ENCODE results near the gene NLRC3.

Gene NLRC3

DNA sequence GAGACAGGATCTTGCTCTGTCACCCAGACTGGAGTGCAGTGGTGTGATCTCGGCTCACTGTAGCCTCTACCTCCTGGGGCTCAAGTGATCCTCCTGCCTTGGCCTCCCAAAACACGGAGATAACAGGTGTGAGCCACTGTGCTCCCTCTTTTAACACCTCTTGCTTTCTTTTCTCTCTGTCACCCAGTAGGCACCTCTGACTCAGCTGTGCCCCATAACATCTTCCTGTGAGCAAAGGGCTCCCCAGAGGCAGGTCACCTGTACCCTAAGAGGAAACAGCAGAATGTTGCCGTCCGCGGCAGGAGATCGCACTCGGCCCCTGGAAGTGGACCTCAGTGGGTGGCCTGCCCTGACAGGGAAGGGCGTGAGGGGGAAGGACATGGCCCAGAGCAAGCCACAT lies 918 bp upstream of the NLRC3 start:
- Histone ChIP-seq H3K4me2 (ENCODE audit: low read length) (no peak overlapping the region), H3K4me3 (ENCODE audit: low read depth, low read length) (no peak overlapping the region), H3K4me1 (no peaks in the 10 kb centered on the region), H3K27ac (no peak overlapping the region), H3K36me3 (ENCODE audit: control insufficient read depth, insufficient read depth, low read length) (no peaks in the 10 kb centered on the region), H3K9me3 (ENCODE audit: control insufficient read depth, low read length) (no peaks in the 10 kb centered on the region), H3K79me2 (no peaks in the 10 kb centered on the region), H2AFZ (no peak overlapping the region), H3K9ac (no peak overlapping the region), H3K27me3 (ENCODE audit: control insufficient read depth, insufficient read depth, low read length) (no peaks in the 10 kb centered on the region)
- TF ChIP-seq, protein P1, sequence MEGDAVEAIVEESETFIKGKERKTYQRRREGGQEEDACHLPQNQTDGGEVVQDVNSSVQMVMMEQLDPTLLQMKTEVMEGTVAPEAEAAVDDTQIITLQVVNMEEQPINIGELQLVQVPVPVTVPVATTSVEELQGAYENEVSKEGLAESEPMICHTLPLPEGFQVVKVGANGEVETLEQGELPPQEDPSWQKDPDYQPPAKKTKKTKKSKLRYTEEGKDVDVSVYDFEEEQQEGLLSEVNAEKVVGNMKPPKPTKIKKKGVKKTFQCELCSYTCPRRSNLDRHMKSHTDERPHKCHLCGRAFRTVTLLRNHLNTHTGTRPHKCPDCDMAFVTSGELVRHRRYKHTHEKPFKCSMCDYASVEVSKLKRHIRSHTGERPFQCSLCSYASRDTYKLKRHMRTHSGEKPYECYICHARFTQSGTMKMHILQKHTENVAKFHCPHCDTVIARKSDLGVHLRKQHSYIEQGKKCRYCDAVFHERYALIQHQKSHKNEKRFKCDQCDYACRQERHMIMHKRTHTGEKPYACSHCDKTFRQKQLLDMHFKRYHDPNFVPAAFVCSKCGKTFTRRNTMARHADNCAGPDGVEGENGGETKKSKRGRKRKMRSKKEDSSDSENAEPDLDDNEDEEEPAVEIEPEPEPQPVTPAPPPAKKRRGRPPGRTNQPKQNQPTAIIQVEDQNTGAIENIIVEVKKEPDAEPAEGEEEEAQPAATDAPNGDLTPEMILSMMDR (IDR thresholded peaks at IDR 0.05), result no peak

GRCh38 chr16:3576211-3576610 lies 992 bp downstream of the NLRC3 start:
- H2AFZ ChIP-seq, result no peak overlapping the region
- TF ChIP-seq, protein P1 (IDR thresholded peaks at IDR 0.05), result no peak
- H3K4me1 ChIP-seq, result no peaks in the 10 kb centered on the region
- no peak overlapping the region for H3K27ac ChIP-seq
- H3K36me3 ChIP-seq (ENCODE audit: control insufficient read depth, insufficient read depth, low read length), result no peaks in the 10 kb centered on the region
- H3K79me2 ChIP-seq, result no peaks in the 10 kb centered on the region
- H3K27me3 ChIP-seq (ENCODE audit: control insufficient read depth, insufficient read depth, low read length), result no peaks in the 10 kb centered on the region
- no peaks in the 10 kb centered on the region for H3K9me3 ChIP-seq (ENCODE audit: control insufficient read depth, low read length)
- no peak overlapping the region for H3K9ac ChIP-seq
- no peak overlapping the region for H3K4me2 ChIP-seq (ENCODE audit: low read length)
- H3K4me3 ChIP-seq (ENCODE audit: low read depth, low read length), result no peak overlapping the region

DNA sequence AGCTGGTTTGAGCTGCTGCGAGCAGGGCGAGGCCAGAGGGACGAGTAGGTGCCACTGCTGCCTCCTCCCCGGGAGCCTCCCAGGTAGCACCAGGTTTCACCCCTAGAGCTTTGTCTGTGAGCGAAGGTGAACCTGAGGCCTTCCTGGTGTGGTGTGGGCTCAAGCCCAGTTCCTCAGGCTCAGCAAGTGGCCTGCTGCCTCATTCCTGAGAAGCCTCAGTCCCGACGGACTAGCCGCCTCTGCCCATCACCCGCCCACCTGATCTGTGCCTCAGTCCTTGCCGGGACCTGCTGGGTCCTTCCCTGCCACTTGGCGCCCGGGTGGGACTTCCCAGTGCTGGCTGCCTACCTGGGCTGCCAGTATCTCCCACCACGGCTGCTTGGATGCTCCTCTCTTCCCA lies 1.7 kb downstream of the NLRC3 start:
- Histone ChIP-seq H3K9ac (no peak overlapping the region), H3K4me2 (ENCODE audit: low read length) (no peak overlapping the region), H2AFZ (no peak overlapping the region), H3K27ac (no peak overlapping the region), H3K27me3 (ENCODE audit: control insufficient read depth, insufficient read depth, low read length) (no peaks in the 10 kb centered on the region), H3K4me3 (ENCODE audit: low read depth, low read length) (no peak overlapping the region), H3K79me2 (no peaks in the 10 kb centered on the region), H3K9me3 (ENCODE audit: control insufficient read depth, low read length) (no peaks in the 10 kb centered on the region), H3K4me1 (no peaks in the 10 kb centered on the region), H3K36me3 (ENCODE audit: control insufficient read depth, insufficient read depth, low read length) (no peaks in the 10 kb centered on the region)
- TF ChIP-seq, protein P1 (IDR thresholded peaks at IDR 0.05), result no peak

DNA sequence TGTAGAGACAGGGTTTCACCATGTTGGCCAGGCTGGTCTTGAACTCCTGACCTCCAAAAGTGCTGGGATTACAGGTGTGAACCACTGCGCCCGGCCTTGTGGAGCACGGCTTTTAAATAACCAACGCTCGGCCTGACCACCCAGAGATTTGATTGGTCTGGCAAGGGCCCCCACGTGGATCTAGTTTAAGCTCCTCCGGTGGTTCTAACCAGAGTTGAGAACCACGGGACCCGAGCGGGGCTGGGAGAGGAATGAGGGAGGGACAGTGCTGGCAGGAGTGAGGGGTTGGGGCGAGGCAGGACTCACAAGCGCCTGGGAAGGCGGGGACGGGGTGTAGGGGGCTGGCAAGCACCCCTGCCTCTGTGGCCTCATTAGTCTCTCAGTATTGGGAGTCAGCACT lies 3.0 kb downstream of the NLRC3 start:
- no peaks in the 10 kb centered on the region for H3K79me2 ChIP-seq
- H3K27ac ChIP-seq, result no peak overlapping the region
- H2AFZ ChIP-seq, result no peak overlapping the region
- no peak overlapping the region for H3K9ac ChIP-seq
- TF ChIP-seq, protein P1 (IDR thresholded peaks at IDR 0.05), result no peak
- no peaks in the 10 kb centered on the region for H3K9me3 ChIP-seq (ENCODE audit: control insufficient read depth, low read length)
- no peaks in the 10 kb centered on the region for H3K27me3 ChIP-seq (ENCODE audit: control insufficient read depth, insufficient read depth, low read length)
- no peak overlapping the region for H3K4me3 ChIP-seq (ENCODE audit: low read depth, low read length)
- no peak overlapping the region for H3K4me2 ChIP-seq (ENCODE audit: low read length)
- H3K4me1 ChIP-seq, result no peaks in the 10 kb centered on the region
- H3K36me3 ChIP-seq (ENCODE audit: control insufficient read depth, insufficient read depth, low read length), result no peaks in the 10 kb centered on the region

GRCh38 chr16:3573146-3573815 lies 3.9 kb downstream of the NLRC3 start:
- H3K27me3 ChIP-seq (ENCODE audit: control insufficient read depth, insufficient read depth, low read length), result no peaks in the 10 kb centered on the region
- TF ChIP-seq, protein P1 (IDR thresholded peaks at IDR 0.05), result no peak
- H2AFZ ChIP-seq, result no peak overlapping the region
- H3K9me3 ChIP-seq (ENCODE audit: control insufficient read depth, low read length), result no peaks in the 10 kb centered on the region
- no peak overlapping the region for H3K9ac ChIP-seq
- no peaks in the 10 kb centered on the region for H3K36me3 ChIP-seq (ENCODE audit: control insufficient read depth, insufficient read depth, low read length)
- no peaks in the 10 kb centered on the region for H3K4me1 ChIP-seq
- H3K27ac ChIP-seq, result no peak overlapping the region
- H3K79me2 ChIP-seq, result no peaks in the 10 kb centered on the region
- no peak overlapping the region for H3K4me3 ChIP-seq (ENCODE audit: low read depth, low read length)
- no peak overlapping the region for H3K4me2 ChIP-seq (ENCODE audit: low read length)
